Right renal cortex interstitium (tissue), 3 donors: Measurements from ENCODE around the gene DUSP9. TPM values are rescaled to one million over a fixed set of nuclear protein-coding genes. Genes with fewer than 3 reads are reported as not detected.

Experiments used
- DNase-seq, 3 donors: peaks; one replicate each; pipeline ENCODE4 v3.0.0-alpha.2; 2013; ENCODE audit warnings: low read depth in 3 of 3, low spot score in 2 of 3
- polyA plus RNA-seq, 3 donors: library from polyadenylated mRNA; unstranded; fragments of 120-200 nt; gene quantifications; one replicate each; pipeline ENCODE4 v1.2.1, GENCODE V29; 2013; ENCODE audit not compliant: insufficient read length in 3 of 3

Gene DUSP9
- polyA plus RNA-seq, 3 donors: 37.8 to 46.1 (median 41.7) TPM

GRCh38 chrX:153621949-153622598 is 24.9 kb upstream of the DUSP9 start:
- no peak for DNase-seq

DNA sequence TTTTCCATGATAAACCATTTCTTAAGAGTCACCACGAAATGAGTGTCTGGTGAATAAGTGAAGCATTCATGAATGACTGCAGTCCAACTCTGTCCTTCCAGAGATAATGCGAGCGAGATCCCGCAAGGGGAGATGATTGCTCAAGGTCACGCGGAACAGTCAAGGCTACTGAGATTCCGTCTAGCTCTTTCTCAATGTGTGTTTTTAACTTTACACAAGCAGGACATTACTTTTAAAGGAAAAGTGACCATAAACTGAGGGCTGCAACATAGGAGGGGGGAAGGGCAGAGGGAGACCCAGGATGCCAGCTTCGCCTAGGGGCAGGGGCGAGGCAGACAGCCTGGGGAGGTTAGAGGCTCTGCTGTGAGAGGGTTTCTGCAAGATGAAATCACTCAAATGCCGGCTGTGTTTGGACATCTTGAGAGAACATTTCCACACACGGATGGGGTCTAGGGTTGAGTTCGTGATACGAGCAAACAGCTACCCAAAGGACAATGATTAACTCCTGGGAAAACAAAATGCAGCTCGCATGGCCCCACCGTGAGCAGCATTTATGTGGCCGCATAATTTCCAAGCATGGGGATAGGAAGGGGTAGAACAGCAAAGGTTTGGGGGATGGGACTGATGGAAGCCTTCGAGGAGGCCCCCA is 24.2 kb upstream of the DUSP9 start:
- no peak for DNase-seq

- DNase-seq: no peak
Measured at GRCh38 chrX:153623310-153624029, 23.5 kb upstream of the DUSP9 start.

DNA sequence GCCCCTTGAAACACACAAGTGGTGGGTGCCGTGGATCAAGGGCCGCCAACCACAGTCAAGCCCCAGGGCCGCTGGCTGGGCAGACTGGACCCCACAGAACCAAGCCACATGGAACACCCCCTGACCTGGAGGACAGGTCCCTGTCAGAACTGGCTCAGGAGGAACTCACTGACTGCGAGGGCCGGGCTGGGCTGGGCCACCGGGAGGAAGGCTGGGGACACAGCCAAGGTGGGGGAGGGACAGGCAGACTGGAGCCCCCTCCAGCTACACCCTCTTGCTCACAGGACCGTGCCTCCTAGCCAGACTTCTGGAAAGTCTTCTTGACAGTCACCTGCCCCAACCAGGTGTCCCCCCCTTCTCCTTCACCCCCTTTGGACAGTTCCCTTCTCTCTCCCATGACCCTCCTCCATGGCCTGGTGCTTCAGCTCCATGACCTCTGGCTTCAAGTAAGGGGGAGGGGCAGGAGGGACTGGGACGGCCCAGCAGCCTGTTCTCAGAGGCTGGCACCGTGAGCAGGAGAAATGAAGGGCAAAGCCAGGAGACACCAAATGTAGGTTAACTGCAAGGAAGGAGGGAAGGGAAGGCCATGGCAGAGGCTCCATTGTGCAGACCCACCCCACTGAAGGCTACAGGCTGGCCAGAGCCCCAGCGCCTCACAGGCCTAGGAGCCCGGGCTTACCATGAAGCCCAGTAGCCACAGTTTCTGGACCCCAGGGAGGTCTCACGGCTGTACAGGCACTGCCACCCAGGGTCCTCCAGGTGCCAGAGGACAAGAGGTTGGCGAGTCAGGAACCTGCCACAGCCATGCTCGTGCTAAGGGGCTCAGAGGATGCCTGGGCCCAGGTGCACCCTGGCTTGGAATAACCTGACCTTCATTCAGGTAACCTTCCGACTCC is 22.6 kb upstream of the DUSP9 start:
- DNase-seq: no peak

DNA sequence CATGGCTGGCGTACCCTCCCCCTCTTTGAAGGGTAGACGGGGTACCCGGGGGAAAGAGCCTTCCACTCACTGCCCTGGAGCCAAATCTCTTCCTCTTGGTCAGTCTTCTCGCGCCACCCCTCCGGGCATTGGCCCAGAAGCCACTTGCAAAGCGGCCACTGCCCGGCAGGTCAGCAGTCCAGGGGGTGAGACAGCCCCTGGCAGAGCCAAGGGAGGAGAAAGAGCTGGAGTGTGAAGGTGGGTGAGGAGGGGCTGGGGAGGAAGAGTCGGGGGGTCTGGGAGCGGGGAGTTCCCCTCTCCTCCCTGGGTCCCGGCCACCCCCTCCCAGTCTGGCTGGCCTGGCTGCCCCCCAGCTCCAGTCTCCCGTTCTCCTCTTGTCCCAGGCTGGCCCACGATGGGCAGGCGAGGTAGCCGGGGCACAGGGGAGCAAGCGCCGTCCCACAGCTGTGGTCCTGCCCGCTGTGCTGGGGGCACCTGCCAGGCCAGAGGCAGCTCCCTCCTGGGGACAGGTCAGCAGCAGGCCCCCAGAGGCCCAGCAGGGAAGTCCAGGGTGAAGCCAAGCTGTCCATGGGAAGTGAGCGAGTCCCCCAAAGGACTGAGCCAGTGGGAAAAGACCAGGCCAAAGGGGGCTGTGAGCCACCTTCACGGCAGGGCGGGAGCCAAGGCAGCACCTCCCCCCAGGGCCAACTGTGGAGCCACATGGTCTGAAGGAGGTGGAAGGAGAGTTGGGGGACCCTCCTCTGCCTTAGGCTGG is 21.6 kb upstream of the DUSP9 start:
- no peak for DNase-seq

- no peak for DNase-seq
Measured at GRCh38 chrX:153626025-153626633, 20.9 kb upstream of the DUSP9 start.

- no peak for DNase-seq
Measured at GRCh38 chrX:153626863-153627674, 19.9 kb upstream of the DUSP9 start.

- DNase-seq: no peak
Measured at GRCh38 chrX:153627675-153628111, 19.3 kb upstream of the DUSP9 start.

DNA sequence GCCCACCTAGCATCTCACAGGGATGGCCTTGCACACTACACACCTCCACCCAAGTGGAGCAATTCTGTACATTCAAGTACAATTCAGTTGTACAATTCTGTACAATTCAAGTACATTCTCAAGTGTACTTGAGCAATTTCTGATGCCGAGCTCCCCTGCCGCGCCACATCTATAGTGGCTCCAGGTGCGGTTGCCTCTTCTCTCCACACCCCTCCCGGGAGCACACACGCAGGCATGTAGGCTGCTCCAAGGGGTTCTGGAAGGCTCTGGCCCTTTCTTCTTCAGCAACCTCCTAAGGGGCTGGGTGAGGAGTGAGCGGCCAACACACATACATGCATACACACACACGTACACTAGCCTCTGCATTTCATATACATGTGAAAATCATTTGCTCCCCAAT is 18.9 kb upstream of the DUSP9 start:
- no peak for DNase-seq

DNA sequence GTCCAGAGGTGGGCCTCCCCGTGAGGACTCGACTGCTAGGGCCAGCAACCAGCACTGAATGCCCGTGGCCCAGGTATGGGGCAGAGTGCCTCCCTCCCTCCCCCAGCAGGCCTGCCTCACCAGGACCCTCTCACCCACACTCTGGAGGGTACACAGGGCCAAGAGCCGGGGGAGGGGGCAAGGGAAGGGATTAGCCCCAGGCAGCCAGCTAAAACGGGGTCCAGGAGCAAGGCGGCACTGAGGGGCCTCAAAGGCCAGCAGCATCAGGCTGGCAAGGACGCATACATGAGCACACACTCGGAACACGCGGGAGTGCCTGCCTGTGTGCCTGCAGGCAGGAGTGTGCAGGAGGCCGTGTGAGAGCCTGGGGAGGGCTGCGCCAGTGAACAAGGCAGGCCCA is 18.3 kb upstream of the DUSP9 start:
- DNase-seq: no peak

- DNase-seq: no peak
Measured at GRCh38 chrX:153631346-153631745, 15.7 kb upstream of the DUSP9 start.

DNA sequence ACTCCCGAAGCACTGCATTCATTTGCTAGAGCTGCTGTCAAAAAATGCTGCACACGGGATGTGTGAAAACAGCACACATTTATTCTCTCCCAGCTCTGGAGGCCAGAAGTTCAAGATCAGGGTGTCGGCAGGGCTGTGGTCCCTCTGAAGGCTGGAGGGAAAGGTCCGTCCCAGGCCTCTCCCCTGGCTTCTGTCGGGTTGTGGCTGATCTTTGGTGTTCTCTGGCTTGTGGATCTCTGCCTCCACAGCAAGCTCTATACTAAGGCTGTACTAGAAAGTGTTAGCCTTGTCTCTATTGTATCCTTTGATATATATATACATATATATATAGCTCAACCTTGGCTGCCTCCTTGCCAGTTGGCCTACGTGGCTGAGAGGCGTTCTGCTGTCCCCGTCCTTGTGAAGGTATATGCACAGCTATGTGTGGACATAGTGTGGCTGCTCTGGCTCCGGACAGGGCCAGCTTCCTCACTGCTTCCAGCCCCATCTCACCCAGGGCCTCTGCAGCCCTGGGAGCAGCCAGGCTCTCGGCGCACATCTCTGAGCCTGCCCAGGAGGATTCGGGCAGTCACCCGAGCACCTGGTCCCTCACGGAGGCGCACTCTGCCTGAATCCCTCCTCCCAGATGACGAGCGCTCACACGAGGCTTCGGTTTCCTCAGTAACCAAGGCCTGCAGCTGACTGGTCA is 15.0 kb upstream of the DUSP9 start:
- DNase-seq: no peak

- DNase-seq: no peak
Measured at GRCh38 chrX:153632595-153632946, 14.4 kb upstream of the DUSP9 start.

- no peak for DNase-seq
Measured at GRCh38 chrX:153633048-153633447, 14.0 kb upstream of the DUSP9 start.

DNA sequence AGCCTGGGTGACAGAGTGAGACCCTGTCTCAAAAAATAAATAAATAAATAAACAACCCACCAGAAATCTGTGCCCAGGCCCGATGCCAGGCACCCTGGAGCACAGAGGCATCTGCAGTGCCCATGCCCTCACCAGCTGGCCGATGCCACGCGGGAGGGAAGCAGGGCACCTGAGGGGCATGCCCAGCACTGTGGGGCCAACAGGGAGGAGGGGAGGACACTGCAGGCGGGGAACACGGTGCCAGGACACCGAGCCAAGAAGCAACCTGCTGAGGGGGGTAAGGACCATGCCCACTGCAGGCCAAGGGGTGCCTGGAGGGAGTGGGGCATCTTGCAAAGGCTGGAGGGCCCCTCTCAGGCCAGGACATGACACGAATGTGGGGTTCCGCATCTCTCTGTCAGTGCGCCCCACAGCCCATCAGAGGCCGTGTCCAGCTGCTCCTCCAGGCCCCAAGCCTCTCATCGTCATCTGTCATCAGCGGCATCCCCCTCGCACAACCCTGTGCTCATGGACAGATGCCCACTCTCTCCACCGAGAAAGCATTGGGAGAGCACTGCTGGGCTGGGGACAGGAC is 13.3 kb upstream of the DUSP9 start:
- DNase-seq: no peak

DNA sequence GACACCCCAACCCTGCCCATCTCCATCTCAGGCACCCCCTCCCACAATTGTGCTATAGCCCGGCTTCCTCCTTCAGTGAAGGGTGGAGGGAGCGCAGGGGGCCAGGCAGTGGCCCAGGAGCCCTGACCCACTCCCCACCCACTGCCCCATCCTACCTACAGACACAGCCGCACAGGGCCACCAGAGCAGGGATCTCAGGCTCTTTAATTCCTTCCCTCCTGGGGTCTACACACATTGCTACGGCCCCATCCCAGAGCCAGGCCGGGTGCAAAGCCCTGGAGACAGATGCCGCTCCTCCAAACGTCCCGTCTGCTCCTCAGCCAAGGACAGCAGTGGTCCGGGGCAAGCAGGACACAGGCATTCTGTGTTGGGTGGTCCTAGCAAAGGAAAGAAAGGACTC is 12.8 kb upstream of the DUSP9 start:
- no peak for DNase-seq

- DNase-seq: no peak
Measured at GRCh38 chrX:153634832-153635231, 12.2 kb upstream of the DUSP9 start.

DNA sequence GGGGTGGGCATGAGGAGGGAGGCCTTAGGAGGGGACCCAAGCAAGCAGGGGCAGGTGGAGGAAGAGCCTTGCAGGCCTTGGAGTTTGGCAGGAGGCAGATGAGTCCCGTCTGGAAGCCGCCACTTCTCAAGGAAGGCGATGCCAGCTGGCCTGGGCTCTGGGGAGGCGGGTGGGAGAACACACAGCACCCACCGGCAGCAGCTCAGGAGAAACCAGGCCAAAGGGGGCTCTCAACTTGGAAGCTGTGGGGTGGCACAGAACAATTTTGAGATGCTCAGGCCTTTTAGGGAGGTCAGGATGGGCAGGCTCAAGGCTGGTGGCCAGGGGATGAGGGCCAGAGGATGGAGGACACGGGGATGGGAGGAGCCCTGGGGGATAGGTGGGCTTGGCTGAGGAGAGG is 11.6 kb upstream of the DUSP9 start:
- DNase-seq: no peak
